ENCODE results near the gene AREL1. TPM values are rescaled to one million over a fixed set of nuclear protein-coding genes. Genes with fewer than 3 reads are reported as not detected.
A peak's percentile ranks its signal among the peaks of the same experiment; 100 is the strongest.

The AREL1 gene
- total RNA-seq, 1 donor from 2014 or later = 55.1 TPM

GRCh38 chr14:74612350-74613021 lies 100.4 kb downstream of the AREL1 start:
- H3K4me1 Mint-ChIP-seq (ENCODE audit: low read depth) = peaks cover 16% of the 10 kb centered on the region
- peak overlapping the region; percentile 67 for H3K4me3 Mint-ChIP-seq (ENCODE audit: low read depth)
- H3K27ac Mint-ChIP-seq = no peak overlapping the region
- DNase-seq (ENCODE audit: low spot score, unreplicated experiment) = peak; percentile 79
- no peaks in the 10 kb centered on the region for H3K36me3 Mint-ChIP-seq (ENCODE audit: insufficient read depth)
- TF ChIP-seq CTCF (IDR thresholded peaks at IDR 0.05; ENCODE audit: unreplicated experiment) = peak; percentile 69
- peaks cover 59% of the 10 kb centered on the region for H3K27me3 Mint-ChIP-seq
- no peaks in the 10 kb centered on the region for H3K9me3 Mint-ChIP-seq (ENCODE audit: low read depth)

DNA sequence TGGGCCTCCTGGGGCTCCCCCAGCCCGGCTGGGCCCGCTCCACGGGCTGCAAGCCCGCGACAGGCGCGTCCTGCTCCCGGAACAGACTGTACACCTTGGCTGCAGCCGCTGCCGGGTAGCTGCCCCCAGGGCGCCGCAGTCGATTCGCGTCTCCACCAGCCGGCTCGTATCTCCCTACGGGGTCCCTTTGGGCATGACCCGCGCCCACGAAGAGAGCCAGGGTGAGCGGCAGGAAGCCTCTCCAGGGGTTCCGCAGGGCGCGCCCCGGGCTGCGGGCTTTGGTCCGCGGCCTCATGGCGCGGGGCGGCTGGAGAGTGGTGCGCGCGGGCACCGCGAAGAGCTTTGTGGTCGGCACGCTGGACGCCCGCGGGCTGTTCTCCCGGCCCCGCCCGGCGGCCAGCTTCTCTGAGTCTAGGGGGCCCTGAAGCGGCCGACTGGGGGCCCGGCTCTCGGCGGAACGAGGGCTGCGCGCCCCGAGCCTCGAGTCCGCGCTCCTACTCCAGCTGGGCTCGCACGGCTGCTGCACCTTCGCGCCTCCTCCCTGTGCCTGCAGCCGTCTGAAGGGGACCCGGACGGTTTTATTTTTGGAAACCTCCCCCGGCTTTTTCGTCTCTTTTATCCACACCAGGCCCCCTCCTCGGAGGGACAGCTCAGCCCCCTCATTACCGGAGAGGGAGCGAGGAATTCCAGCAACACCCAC lies 101.1 kb downstream of the AREL1 start, which contains the start of gene LTBP2:
LTBP2 (minus strand) TSS at position 588 of the 700 bp plus-strand sequence; CDS start at position 295, 293 bp downstream.
- no peak for TF ChIP-seq CTCF (IDR thresholded peaks at IDR 0.05; ENCODE audit: unreplicated experiment)
- Mint-ChIP-seq H3K27me3 (peaks cover 61% of the 10 kb centered on the region), H3K27ac (no peak within 1 kb of the TSS), H3K4me3 (ENCODE audit: low read depth) (peak within 1 kb of the TSS; percentile 67), H3K9me3 (ENCODE audit: low read depth) (no peaks in the 10 kb centered on the region), H3K4me1 (ENCODE audit: low read depth) (peaks cover 10% of the 10 kb centered on the region), H3K36me3 (ENCODE audit: insufficient read depth) (no peaks in the 10 kb centered on the region)
- peak; percentile 15 for DNase-seq (ENCODE audit: low spot score, unreplicated experiment)

Other genes starting within 250 kb of the AREL1 start
- gene NPC2, start 219.8 kb downstream of the AREL1 start, total RNA-seq = 177 and 186 TPM in 2 replicates
- gene ISCA2, start 219.3 kb downstream of the AREL1 start, total RNA-seq = 34.0 and 37.2 TPM in 2 replicates
- gene LTBP2, start 100.8 kb downstream of the AREL1 start, total RNA-seq = 0.47 and 0.79 TPM in 2 replicates
- 48.8 and 51.3 TPM in 2 replicates for gene FCF1, start 64 bp upstream of the AREL1 start, total RNA-seq
- gene YLPM1, start 50.2 kb upstream of the AREL1 start, total RNA-seq = 119 and 128 TPM in 2 replicates
- gene PROX2, start 163.1 kb upstream of the AREL1 start, total RNA-seq = not detected in 2 replicates
- gene DLST, start 168.8 kb upstream of the AREL1 start, total RNA-seq = 89.1 and 97.8 TPM in 2 replicates
- 3.5 and 5.4 TPM in 2 replicates for gene RPS6KL1, start 210.2 kb upstream of the AREL1 start, total RNA-seq
- 3.5 and 8.2 TPM in 2 replicates for gene PGF, start 242.5 kb upstream of the AREL1 start, total RNA-seq